ENCODE results near the gene FSTL5. TPM values are rescaled to one million over a fixed set of nuclear protein-coding genes. Genes with fewer than 3 reads are reported as not detected.

The FSTL5 gene
- total and polyA plus RNA-seq, 9 of the 15 experiments (the other 6 are each of a cell fraction or from before 2014, with no cell fraction given): 0.09 to 3.1 (median 0.50) TPM; not detected in 1

DNA sequence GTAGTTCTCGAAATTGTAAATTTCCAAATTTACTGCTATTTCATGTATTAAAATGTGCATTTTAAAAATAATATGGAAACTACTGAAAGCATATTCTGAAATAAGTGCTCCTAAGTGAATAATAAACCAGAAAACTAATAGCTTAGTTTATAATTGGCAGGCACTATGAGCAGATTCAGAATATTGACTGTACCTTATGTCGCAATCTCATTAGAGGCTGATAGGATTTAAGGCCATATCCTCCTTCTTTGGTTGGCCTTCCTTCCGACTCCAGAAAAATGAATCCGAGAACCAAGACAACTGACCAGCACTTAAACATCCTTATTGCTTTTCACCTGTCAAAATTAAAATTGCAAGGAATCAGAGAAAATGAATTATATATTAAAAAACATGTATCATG, 52.7 kb downstream of the FSTL5 start:
- CTCF ChIA-PET (ENCODE audit: low intra/inter-chr PET ratio): no interaction called here
- Histone ChIP-seq H3K9ac (ENCODE audit: insufficient read depth in 1 of 2, low read depth in 2 of 2, low read length in 2 of 2) (no peak overlapping the region), H2AFZ (ENCODE audit: low read depth, low read length) (no peak overlapping the region), H3K27ac (ENCODE audit: extremely low read depth, low read depth, low read length) (no peak overlapping the region), H4K20me1 (replicated peaks; ENCODE audit: control insufficient read depth, insufficient read depth, low read length) (no peaks in the 10 kb centered on the region), H3K79me2 (ENCODE audit: control insufficient read depth, insufficient read depth, low read length) (no peaks in the 10 kb centered on the region), H3K4me1 (replicated peaks in 1 of 2; ENCODE audit: control insufficient read depth in 2 of 2, insufficient read depth in 2 of 2, low read length in 2 of 2) (no peaks in the 10 kb centered on the region), H3K9me1 (ENCODE audit: control insufficient read depth, insufficient read depth, low read length) (no peaks in the 10 kb centered on the region), H3K36me3 (ENCODE audit: control insufficient read depth, insufficient read depth, low read length) (no peaks in the 10 kb centered on the region), H3K4me3 (no peak overlapping the region), H3K9me3 (replicated peaks; ENCODE audit: control insufficient read depth, insufficient read depth, low read depth, low read length) (no peaks in the 10 kb centered on the region), H3K4me2 (ENCODE audit: insufficient read depth, low read length) (no peak overlapping the region), H3K27me3 (ENCODE audit: control insufficient read depth in 2 of 2, insufficient read depth in 2 of 2, low read length in 2 of 2) (no peaks in the 10 kb centered on the region)
- ATAC-seq (no peak), DNase-seq (ENCODE audit: extremely low read depth in 1 of 4, low spot score in 3 of 4) (no peak), FAIRE-seq (no peak)
- no peak for TF ChIP-seq TAL1 (IDR thresholded peaks at IDR 0.05)
- no peak for TF ChIP-seq PPARD (CRISPR knock-in tag; IDR thresholded peaks at IDR 0.05)
- BruUV-seq (replicated peaks): no TSS peak
- WGBS (ENCODE audit: insufficient coverage, low coverage, missing lambda C conversion rate): 3% methylated on average over 4 of the region's 4 CpGs
- POLR2A ChIA-PET: no interaction called here
- intact Hi-C loops (cut with micrococcal nuclease) (no loop called here), in situ Hi-C loops (cut with MboI) (no loop called here)

DNA sequence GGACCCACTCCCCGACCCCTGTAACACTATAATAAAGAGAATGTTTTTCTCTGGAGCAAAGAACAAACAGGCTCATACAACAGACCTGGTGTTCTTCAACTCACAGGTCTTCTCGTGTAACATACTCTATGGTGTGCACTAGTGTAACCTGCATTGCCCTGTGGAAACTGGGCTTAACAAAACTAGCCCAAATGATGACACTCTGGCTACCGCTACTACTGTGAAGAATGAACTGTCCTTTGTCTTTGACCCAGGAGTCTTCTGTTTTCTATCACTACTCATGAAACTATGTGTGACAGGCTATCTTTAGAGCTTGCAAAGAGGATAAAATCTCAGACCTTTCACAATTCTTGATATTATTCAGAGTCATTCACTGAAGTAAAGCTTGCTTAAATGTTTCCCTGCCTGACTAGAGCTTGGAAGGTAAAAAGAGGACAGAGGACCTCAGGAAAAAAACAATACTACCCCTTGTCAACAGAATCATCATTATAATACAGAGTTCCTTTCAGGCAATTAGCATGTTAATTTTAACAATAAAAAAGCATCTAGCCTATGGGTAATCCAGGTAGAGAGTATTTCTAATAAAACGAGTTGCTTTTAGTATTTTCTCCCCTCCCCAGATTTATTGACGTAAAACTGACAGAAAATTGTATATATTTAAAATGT, 59.2 kb downstream of the FSTL5 start:
- ATAC-seq: no peak
- WGBS (ENCODE audit: insufficient coverage, low coverage, missing lambda C conversion rate): 10% methylated on average over 2 of the region's 5 CpGs
- intact Hi-C loops (cut with micrococcal nuclease): no loop called here
- TF ChIP-seq SPI1 (IDR thresholded peaks at IDR 0.05; ENCODE audit: borderline replicate concordance, low read depth, low read length) (no peak), FOXK1 (CRISPR knock-in tag; IDR thresholded peaks at IDR 0.05; ENCODE audit: borderline replicate concordance) (no peak), NCOR1 (IDR thresholded peaks at IDR 0.05) (no peak), TAF15 (IDR thresholded peaks at IDR 0.05; ENCODE audit: low read depth, low read length) (no peak), ZC3H4 (CRISPR knock-in tag; IDR thresholded peaks at IDR 0.05; ENCODE audit: borderline replicate concordance) (no peak), RCOR1 (IDR thresholded peaks at IDR 0.05; ENCODE audit: borderline replicate concordance in 1 of 2, low read depth in 2 of 2, low read length in 2 of 2) (no peak), JUND (IDR thresholded peaks at IDR 0.05; ENCODE audit: borderline replicate concordance, low read depth, low read length) (no peak), JUND (tag; IDR thresholded peaks at IDR 0.05; ENCODE audit: borderline replicate concordance, low read depth, low read length) (no peak), ZNF124 (CRISPR knock-in tag; IDR thresholded peaks at IDR 0.05) (no peak), SUPT5H (IDR thresholded peaks at IDR 0.05) (no peak)
- TF ChIP-seq, protein P1, sequence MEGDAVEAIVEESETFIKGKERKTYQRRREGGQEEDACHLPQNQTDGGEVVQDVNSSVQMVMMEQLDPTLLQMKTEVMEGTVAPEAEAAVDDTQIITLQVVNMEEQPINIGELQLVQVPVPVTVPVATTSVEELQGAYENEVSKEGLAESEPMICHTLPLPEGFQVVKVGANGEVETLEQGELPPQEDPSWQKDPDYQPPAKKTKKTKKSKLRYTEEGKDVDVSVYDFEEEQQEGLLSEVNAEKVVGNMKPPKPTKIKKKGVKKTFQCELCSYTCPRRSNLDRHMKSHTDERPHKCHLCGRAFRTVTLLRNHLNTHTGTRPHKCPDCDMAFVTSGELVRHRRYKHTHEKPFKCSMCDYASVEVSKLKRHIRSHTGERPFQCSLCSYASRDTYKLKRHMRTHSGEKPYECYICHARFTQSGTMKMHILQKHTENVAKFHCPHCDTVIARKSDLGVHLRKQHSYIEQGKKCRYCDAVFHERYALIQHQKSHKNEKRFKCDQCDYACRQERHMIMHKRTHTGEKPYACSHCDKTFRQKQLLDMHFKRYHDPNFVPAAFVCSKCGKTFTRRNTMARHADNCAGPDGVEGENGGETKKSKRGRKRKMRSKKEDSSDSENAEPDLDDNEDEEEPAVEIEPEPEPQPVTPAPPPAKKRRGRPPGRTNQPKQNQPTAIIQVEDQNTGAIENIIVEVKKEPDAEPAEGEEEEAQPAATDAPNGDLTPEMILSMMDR (IDR thresholded peaks at IDR 0.05 in 2 of 3, conservative IDR thresholded peaks at IDR 0.05 in 1 of 3; ENCODE audit: insufficient read depth in 2 of 3, low read depth in 1 of 3, low read length in 3 of 3): no peak
- TF ChIP-seq, protein P2, sequence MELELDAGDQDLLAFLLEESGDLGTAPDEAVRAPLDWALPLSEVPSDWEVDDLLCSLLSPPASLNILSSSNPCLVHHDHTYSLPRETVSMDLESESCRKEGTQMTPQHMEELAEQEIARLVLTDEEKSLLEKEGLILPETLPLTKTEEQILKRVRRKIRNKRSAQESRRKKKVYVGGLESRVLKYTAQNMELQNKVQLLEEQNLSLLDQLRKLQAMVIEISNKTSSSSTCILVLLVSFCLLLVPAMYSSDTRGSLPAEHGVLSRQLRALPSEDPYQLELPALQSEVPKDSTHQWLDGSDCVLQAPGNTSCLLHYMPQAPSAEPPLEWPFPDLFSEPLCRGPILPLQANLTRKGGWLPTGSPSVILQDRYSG (tag; conservative IDR thresholded peaks at IDR 0.05; ENCODE audit: low read depth): no peak

More for the DNA sequence above, 59.2 kb downstream of the FSTL5 start:
- H3K9me3 ChIP-seq (replicated peaks; ENCODE audit: control insufficient read depth, insufficient read depth, low read depth, low read length): no peaks in the 10 kb centered on the region
- ChIA-PET CTCF (ENCODE audit: low intra/inter-chr PET ratio) (no interaction called here), POLR2A (no interaction called here)
- no peak overlapping the region for H3K9ac ChIP-seq (ENCODE audit: insufficient read depth in 1 of 2, low read depth in 2 of 2, low read length in 2 of 2)
- in situ Hi-C loops (cut with MboI): no loop called here
- no peaks in the 10 kb centered on the region for H3K9me1 ChIP-seq (ENCODE audit: control insufficient read depth, insufficient read depth, low read length)
- FAIRE-seq (no peak), DNase-seq (ENCODE audit: extremely low read depth in 1 of 4, low spot score in 3 of 4) (no peak)
- no peaks in the 10 kb centered on the region for H3K27me3 ChIP-seq (ENCODE audit: control insufficient read depth in 2 of 2, insufficient read depth in 2 of 2, low read length in 2 of 2)
- no peak overlapping the region for H3K27ac ChIP-seq (ENCODE audit: extremely low read depth, low read depth, low read length)
- H3K4me3 ChIP-seq: no peak overlapping the region
- H3K79me2 ChIP-seq (ENCODE audit: control insufficient read depth, insufficient read depth, low read length): no peaks in the 10 kb centered on the region
- BruUV-seq (replicated peaks): no TSS peak
- H3K36me3 ChIP-seq (ENCODE audit: control insufficient read depth, insufficient read depth, low read length): no peaks in the 10 kb centered on the region
- no peak overlapping the region for H2AFZ ChIP-seq (ENCODE audit: low read depth, low read length)
- no peak overlapping the region for H3K4me2 ChIP-seq (ENCODE audit: insufficient read depth, low read length)
- no peaks in the 10 kb centered on the region for H4K20me1 ChIP-seq (replicated peaks; ENCODE audit: control insufficient read depth, insufficient read depth, low read length)
- H3K4me1 ChIP-seq (replicated peaks in 1 of 2; ENCODE audit: control insufficient read depth in 2 of 2, insufficient read depth in 2 of 2, low read length in 2 of 2): no peaks in the 10 kb centered on the region
